ENCODE data around the gene MED12L.

DNA sequence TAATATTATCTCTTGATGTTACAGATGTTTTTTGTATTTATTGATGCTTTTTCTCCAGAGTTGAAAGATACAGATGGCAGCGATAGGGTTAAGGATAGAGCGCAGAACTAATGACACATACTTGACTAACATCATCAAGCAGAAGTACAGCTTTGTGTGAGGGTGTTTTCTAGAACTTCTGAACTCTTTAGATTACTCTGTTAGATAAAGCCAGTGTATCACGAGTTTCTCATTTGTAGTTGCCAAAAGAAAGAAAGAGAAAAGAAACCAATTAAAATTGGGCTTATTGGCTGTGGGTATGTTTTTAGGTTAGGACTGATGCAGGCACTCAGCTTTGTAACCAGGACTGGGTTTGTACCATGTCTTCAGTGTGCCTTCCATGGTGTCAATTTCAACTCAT is 124.2 kb downstream of the MED12L start:
- no peak for TF ChIP-seq POLR2A (IDR thresholded peaks at IDR 0.05; ENCODE audit: low read depth)
- TF ChIP-seq CTCF (IDR thresholded peaks at IDR 0.05): no peak
- TF ChIP-seq POLR2AphosphoS5 (IDR thresholded peaks at IDR 0.05): no peak
- no peak for TF ChIP-seq EP300 (IDR thresholded peaks at IDR 0.05)
